ENCODE measurements around the gene BMPR2. TPM values are rescaled to one million over a fixed set of nuclear protein-coding genes. Genes with fewer than 3 reads are reported as not detected.
"Not testable (repeated sequence)": the region's sequence is repeated elsewhere in the genome, so short reads cannot be mapped to it uniquely, and the experiment has no call there.

BMPR2 gene
- total RNA-seq, 1 experiment from 2014 or later: 12.8 TPM

DNA sequence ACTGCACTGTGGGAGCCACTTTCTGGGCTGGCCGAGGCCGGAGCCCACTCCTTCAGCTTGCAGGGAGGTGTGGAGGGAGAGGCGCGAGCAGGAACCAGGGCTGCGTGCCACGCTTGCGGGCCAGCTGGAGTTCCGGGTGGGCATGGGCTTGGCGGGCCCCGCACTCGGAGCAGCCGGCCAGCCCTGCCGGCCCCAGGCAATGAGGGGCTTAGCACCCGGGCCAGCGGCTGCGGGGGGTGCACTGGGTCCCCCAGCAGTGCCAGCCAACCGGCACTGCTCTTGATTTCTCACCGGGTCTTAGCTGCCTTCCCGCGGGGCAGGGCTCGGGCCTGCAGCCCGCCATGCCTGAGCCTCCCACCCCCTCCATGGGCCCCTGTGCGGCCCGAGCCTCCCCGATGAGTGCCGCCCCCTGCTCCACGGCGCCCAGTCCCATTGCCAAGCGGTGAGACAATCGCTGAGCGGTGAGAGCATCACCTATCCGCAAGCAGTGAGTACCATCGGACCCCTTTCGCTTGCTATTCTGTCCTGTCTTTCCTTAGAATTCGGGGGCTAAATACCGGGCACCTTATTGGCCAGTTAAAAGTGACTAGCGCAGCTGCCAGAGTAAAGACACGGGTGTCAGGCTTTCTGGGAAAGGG lies 120.8 kb downstream of the BMPR2 start:
- H3K4me3 ChIP-seq (replicated peaks in 1 of 2; ENCODE audit: low read depth in 1 of 2, low read length in 2 of 2); POLR2A ChIA-PET; H3K27me3 ChIP-seq (ENCODE audit: insufficient read depth, low read length); RAD21 ChIA-PET (ENCODE audit: low non-redundant PET in 1 of 2, low total read pairs in 2 of 2, uncharacterized antibody in 2 of 2, unreplicated experiment in 2 of 2); H3K36me3 ChIP-seq (ENCODE audit: control insufficient read depth in 1 of 2, insufficient read depth in 2 of 2, low read length in 2 of 2); H3K9me2 ChIP-seq (ENCODE audit: insufficient read depth); H4K20me1 ChIP-seq (ENCODE audit: insufficient read depth); BruUV-seq (replicated peaks); H3K4me2 ChIP-seq (ENCODE audit: low read length); H2AFZ ChIP-seq (ENCODE audit: low read depth, low read length, poor library complexity, severe bottlenecking); H3K9me3 ChIP-seq (ENCODE audit: control insufficient read depth in 1 of 2, insufficient read depth in 1 of 2, low read depth in 1 of 2, low read length in 2 of 2); intact Hi-C loops (cut with micrococcal nuclease); H3K79me2 ChIP-seq (ENCODE audit: insufficient read depth, low read length); CTCF ChIA-PET; H3K4me1 ChIP-seq (ENCODE audit: control insufficient read depth in 1 of 2, insufficient read depth in 2 of 2, low read length in 2 of 2); H3K27ac ChIP-seq (ENCODE audit: low read depth, low read length); DNase-seq (ENCODE audit: low read depth, low spot score); H3K9ac ChIP-seq (ENCODE audit: low read length); ATAC-seq: not testable (repeated sequence)

DNA sequence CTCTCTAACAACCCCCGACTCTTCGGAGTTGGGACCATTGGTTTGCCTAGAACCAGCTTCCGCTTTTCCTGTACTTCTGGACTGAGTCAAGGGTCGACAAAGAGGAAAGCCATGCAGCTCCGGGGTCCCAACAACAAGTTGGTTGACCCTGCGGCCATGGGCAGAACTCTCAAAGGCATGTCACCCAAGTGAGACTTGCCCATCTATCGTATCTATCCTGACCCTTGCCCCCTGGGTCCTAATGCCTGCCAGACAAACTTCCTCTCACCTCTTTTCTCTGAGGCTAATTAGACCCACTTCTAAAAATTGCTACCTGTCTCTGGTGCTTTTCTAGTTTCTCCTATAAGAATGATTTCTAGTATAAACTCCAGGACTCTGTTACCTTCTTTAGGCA lies 121.3 kb downstream of the BMPR2 start:
- BruUV-seq (replicated peaks); H3K79me2 ChIP-seq (ENCODE audit: insufficient read depth, low read length); POLR2A ChIA-PET; H3K27me3 ChIP-seq (ENCODE audit: insufficient read depth, low read length); DNase-seq (ENCODE audit: low read depth, low spot score); RAD21 ChIA-PET (ENCODE audit: low non-redundant PET in 1 of 2, low total read pairs in 2 of 2, uncharacterized antibody in 2 of 2, unreplicated experiment in 2 of 2); H3K4me3 ChIP-seq (replicated peaks in 1 of 2; ENCODE audit: low read depth in 1 of 2, low read length in 2 of 2); H3K36me3 ChIP-seq (ENCODE audit: control insufficient read depth in 1 of 2, insufficient read depth in 2 of 2, low read length in 2 of 2); CTCF ChIA-PET; H3K9me3 ChIP-seq (ENCODE audit: control insufficient read depth in 1 of 2, insufficient read depth in 1 of 2, low read depth in 1 of 2, low read length in 2 of 2); H2AFZ ChIP-seq (ENCODE audit: low read depth, low read length, poor library complexity, severe bottlenecking); H3K4me2 ChIP-seq (ENCODE audit: low read length); ATAC-seq; H3K27ac ChIP-seq (ENCODE audit: low read depth, low read length); H3K9ac ChIP-seq (ENCODE audit: low read length); intact Hi-C loops (cut with micrococcal nuclease); H3K4me1 ChIP-seq (ENCODE audit: control insufficient read depth in 1 of 2, insufficient read depth in 2 of 2, low read length in 2 of 2); H3K9me2 ChIP-seq (ENCODE audit: insufficient read depth); H4K20me1 ChIP-seq (ENCODE audit: insufficient read depth): not testable (repeated sequence)

DNA sequence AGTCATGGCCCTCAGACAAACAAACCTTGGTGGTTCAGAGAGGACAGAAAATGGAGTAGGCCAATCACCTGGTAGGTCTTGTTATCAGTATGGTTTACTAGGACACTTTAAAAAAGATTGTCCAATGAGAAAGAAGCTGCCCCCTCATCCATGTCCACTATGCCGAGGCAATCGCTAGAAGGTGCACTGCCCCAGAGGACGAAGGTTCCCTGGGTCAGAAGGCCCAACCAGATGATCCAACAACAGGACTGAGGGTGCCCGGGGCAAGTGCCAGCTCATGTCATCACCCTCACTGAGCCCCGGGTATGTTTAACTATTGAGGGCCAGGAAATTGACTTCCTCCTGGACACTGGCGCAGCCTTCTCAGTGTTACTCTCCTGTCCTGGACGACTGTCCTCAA lies 123.7 kb downstream of the BMPR2 start:
- H3K9me3 ChIP-seq (ENCODE audit: control insufficient read depth in 1 of 2, insufficient read depth in 1 of 2, low read depth in 1 of 2, low read length in 2 of 2); H3K4me2 ChIP-seq (ENCODE audit: low read length); H3K4me1 ChIP-seq (ENCODE audit: control insufficient read depth in 1 of 2, insufficient read depth in 2 of 2, low read length in 2 of 2); H3K27me3 ChIP-seq (ENCODE audit: insufficient read depth, low read length); H3K9me2 ChIP-seq (ENCODE audit: insufficient read depth); RAD21 ChIA-PET (ENCODE audit: low non-redundant PET in 1 of 2, low total read pairs in 2 of 2, uncharacterized antibody in 2 of 2, unreplicated experiment in 2 of 2); ATAC-seq; H3K79me2 ChIP-seq (ENCODE audit: insufficient read depth, low read length); H4K20me1 ChIP-seq (ENCODE audit: insufficient read depth); intact Hi-C loops (cut with micrococcal nuclease); H3K9ac ChIP-seq (ENCODE audit: low read length); CTCF ChIA-PET; H3K27ac ChIP-seq (ENCODE audit: low read depth, low read length); DNase-seq (ENCODE audit: low read depth, low spot score); H3K4me3 ChIP-seq (replicated peaks in 1 of 2; ENCODE audit: low read depth in 1 of 2, low read length in 2 of 2); H3K36me3 ChIP-seq (ENCODE audit: control insufficient read depth in 1 of 2, insufficient read depth in 2 of 2, low read length in 2 of 2); H2AFZ ChIP-seq (ENCODE audit: low read depth, low read length, poor library complexity, severe bottlenecking); POLR2A ChIA-PET; BruUV-seq (replicated peaks): not testable (repeated sequence)

DNA sequence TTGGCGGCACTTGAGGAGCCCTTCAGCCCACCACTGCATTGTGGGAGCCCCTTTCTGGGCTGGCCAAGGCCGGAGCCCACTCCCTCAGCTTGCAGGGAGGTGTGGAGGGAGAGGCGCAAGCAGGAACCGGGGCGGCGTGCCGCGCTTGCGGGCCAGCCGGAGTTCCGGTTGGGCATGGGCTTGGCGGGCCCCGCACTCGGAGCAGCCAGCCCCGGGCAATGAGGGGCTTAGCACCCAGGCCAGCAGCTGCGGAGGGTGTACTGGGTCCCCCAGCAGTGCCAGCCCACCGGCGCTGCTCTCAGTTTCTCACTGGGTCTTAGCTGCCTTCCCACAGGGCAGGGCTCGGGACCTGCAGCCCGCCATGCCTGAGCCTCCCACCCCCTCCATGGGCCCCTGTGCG lies 127.1 kb downstream of the BMPR2 start:
- POLR2A ChIA-PET; H3K4me1 ChIP-seq (ENCODE audit: control insufficient read depth in 1 of 2, insufficient read depth in 2 of 2, low read length in 2 of 2); H3K9me3 ChIP-seq (ENCODE audit: control insufficient read depth in 1 of 2, insufficient read depth in 1 of 2, low read depth in 1 of 2, low read length in 2 of 2); H2AFZ ChIP-seq (ENCODE audit: low read depth, low read length, poor library complexity, severe bottlenecking); ATAC-seq; H3K79me2 ChIP-seq (ENCODE audit: insufficient read depth, low read length); intact Hi-C loops (cut with micrococcal nuclease); H3K9me2 ChIP-seq (ENCODE audit: insufficient read depth); BruUV-seq (replicated peaks); H3K36me3 ChIP-seq (ENCODE audit: control insufficient read depth in 1 of 2, insufficient read depth in 2 of 2, low read length in 2 of 2); H3K27me3 ChIP-seq (ENCODE audit: insufficient read depth, low read length); RAD21 ChIA-PET (ENCODE audit: low non-redundant PET in 1 of 2, low total read pairs in 2 of 2, uncharacterized antibody in 2 of 2, unreplicated experiment in 2 of 2); H3K27ac ChIP-seq (ENCODE audit: low read depth, low read length); H3K9ac ChIP-seq (ENCODE audit: low read length); H3K4me2 ChIP-seq (ENCODE audit: low read length); CTCF ChIA-PET; H4K20me1 ChIP-seq (ENCODE audit: insufficient read depth); DNase-seq (ENCODE audit: low read depth, low spot score); H3K4me3 ChIP-seq (replicated peaks in 1 of 2; ENCODE audit: low read depth in 1 of 2, low read length in 2 of 2): not testable (repeated sequence)

Measured in HCT116 (cell line).